NCI-H446 (cell line): ENCODE results near the gene MAP9.
"Not testable (repeated sequence)": the region's sequence is repeated elsewhere in the genome, so short reads cannot be mapped to it uniquely, and the experiment has no call there.

Source experiments
- DNase-seq, 2 experiments: peaks; one replicate each; lab custom pipeline; 2025; lab: John Stamatoyannopoulos, UW

The MAP9 gene

DNA sequence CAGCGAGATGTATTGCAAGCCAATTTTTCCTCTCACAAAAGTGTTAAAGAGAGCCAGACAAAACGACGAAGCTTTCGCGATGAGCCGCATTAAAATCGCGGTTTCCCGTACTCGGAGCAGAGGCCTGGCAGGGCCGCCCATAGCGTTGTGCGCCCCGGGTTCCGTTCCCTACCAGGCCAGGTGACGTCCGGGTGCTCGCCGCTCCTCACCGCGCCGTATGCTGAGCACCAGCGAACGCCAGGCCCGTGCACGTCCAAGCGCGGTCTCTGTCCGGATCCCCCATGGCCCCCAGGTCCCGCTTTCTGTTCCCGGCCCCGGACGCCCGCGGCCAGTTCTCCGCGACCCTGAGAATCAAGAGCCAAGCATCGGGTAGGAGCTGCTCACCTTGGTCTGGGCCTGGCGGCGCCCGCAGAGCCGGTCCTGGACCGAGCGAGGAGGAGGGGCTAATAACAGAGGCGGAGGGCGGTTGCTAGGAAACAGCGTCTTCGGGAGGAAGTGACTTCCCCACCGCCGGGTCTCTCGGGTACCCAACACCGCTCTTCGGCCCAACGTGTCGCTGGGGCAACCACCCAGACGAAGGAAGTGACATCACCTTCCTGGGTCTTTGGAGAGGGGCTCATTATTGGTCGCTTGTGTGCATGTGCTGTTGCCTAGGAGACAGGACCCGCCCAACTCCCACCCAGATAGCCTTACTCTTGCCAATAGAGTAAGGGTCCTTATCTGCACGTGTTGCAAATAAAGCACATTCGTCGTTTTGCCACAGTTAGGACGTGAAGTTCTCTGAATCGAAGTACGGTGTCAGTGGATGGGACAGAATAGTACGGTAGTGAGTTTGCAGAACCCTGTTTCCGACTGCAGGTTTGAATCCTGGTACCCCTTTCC lies at the start of gene MAP9:
MAP9 (minus strand) TSS at position 579 of the 882 bp plus-strand sequence. CDS start 1,115 bp downstream, outside the sequence.
- DNase-seq, result peak; percentile 82 to 95

DNA sequence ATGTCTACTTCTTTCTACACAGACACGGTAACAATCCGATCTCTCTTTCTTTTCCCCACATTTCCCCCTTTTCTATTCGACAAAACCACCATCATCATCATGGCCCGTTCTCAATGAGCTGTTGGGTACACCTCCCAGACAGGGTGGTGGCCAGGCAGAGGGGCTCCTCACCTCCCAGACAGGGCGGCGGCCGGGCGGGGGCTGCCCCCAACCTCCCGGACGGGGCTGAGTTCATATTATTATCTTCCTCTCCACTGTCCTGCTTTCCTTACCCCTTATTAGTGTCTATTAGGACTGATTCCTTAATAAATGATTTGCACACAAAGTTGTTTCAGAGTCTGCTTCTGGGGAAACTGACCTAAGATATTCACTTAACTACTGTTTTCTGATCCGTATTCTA lies 48.0 kb upstream of the MAP9 start:
- DNase-seq, result not testable (repeated sequence)

DNA sequence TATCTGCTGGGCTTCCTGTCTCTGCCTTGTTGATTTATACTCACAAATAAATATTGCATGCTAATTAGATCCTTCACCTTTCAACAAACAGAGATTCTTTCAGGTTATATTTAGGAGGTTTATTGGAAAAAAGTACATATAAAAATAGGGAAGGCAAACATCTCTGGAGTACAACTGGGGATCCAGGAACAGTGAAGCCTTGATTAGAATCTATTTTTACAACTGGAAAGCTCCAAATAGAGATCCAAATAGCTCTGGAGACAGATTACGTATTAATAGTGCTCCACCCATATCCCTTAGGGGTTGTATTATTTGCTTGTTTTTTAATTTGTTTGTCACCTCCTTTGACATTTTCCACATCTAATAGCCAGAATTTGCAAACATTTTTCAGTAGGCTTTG lies 46.9 kb upstream of the MAP9 start:
- DNase-seq, result no peak

DNA sequence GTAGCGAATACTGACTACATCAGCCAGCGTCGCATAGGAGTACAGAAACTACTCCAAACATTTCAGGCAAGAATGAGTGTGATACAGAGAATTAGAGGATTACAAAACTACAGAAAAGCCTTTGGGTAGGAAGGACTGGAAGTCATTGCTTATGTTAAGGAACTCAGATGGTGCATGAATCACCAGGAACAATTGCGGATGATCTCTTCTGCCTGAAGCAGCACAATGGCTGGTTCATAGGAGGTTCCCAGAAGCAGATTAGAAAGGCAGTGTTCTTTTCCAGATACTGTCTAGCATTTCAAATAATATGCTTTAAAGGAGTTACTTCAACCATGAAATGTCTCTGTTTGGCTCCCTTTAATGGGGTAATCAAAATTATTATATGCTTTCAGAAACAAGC lies 42.5 kb upstream of the MAP9 start:
- no peak for DNase-seq

DNA sequence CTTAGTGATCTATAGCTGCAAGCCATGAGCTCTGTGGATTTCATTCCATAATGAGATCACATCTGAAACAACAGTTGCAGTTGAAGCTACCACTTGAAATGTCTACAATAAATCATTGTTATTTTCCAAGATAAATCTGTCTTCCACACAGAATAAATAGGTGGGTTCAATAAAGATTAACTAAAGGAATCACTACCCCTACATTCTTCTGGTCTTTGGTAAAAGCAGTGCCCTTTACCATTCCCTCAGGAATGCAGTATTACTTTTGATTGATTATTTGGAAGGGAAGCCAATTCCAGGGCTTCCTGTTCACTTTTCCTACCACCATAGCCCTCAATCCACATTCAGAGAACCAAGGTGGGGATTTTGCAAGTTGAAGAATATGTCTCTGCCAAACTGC lies 38.9 kb upstream of the MAP9 start:
- DNase-seq, result no peak

DNA sequence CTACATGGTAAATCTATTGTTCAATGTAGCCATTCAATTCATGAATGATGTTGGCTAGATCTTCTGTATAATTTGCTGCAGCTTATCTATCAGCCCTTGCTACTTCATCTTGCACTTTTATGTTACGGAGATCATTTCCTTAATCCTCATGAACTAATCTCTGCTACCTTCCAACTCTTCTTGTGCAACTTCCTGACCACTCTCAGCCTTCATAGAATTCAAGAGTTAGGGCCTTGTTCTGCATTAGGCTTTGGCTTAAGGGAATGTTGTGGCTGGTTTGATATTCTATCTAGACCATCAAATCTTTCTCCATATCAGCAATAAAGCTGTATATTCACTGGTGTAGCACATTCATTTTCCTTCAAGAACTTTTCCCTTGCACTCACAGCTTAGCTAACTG lies 36.7 kb upstream of the MAP9 start:
- no peak for DNase-seq

DNA sequence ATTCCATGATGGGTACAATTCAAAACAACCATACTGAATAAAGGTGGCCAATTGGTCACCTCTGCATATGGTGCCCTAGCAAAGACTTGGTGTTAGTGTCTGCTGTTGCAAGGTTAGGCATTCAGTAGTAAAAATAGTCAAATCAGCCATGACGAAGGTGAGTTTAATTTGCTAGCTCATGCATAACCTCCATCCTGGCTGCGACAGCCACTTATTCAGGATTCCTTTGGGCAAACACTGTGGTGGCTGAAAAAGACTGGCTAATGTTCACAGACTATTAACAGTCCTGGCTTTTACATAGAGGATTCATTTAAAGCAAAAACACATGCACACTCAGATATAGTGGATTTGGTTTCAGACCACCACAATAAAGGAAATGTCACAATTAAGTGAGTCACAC lies 34.8 kb upstream of the MAP9 start:
- DNase-seq, result no peak

DNA sequence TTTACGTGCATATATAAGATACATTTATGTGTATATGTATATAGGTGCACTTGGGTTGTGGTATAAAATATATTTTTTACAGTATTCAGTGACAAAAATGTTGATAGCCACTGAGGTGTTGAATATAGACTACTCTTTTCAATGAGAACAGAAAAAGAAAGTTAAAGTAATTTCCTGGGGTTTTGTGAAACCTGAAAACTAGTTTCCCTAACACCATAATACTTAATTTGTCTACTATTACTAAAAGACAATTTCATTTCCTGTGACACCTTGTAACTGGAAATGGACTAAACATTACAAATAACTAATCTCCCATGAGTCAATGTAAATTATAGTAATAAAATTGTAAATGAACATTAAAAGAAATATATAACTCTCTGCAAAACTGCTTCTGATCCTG lies 32.0 kb upstream of the MAP9 start:
- no peak for DNase-seq

DNA sequence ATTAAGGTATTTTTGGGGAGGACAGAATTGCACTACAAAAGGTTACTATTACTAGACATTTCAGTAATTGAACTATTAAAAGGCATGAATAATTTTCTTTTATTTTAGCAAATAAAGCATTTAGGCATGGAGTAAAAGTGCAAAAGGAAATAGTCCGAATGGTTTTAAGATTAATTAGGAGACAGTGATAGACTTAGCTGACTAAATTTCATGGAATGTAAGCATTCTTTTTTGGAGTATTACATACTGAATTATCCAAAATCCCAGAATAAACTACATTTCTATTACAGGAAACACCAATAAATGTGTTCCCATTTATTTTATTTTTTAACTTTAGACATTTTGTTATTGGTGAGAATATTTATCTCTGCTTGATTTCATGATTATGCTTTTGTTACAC lies 30.7 kb upstream of the MAP9 start:
- DNase-seq, result no peak

DNA sequence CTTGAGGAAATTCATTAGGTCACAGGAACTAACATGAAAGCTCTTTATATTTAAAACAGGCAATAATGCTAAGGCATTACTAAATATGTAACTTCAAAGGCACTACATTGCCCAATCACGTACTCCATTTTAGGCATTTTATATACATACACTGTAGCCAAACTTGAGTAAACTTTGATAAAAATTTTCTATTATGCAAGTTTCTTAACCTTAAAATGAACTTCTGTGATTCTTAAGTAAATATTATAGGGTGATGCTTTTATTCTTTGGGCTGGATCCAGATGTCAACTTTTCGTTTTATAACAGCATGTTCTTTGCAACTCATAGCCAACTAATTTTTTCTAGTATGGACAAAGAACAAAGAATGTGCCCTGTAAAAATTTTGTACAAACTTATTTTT lies 28.3 kb upstream of the MAP9 start:
- DNase-seq, result no peak

DNA sequence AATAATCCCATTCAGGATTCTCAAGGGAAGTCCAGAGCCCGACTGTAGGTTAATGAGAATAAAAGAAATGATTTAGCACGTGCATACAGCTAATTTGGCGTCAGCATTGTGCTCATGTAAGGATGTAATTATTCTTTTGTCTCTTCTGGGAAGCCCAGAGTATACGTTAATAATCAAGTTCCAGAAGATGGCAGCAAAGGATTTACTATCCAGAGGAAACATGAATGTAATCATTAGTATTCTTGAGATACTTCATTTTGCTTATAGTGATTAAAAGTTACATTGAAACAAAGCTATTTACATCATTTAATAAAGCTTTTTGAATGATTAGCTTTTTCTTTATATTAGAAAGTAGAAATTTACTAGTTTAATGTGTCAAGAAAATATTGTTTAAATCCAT lies 27.1 kb upstream of the MAP9 start:
- peak; percentile 47 to 74 for DNase-seq

DNA sequence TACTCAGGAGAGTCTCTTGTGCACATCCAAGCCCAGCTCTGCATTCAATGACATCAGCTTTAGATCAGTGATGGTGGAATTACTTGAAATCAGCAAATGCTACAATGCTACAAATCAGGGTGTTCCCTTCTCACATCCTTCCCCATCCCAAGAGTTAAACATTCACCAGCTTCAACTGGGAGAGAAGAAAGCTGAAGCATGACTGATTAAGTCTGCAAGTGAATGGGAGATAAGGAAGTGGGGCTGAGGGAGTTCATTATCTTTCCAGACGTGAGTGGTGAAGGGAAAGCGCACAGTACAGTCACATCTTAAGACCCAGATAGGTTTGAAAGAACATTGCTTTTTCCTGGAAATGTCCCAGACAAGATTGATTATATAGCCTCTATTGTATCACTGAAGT lies 26.2 kb upstream of the MAP9 start:
- no peak for DNase-seq

DNA sequence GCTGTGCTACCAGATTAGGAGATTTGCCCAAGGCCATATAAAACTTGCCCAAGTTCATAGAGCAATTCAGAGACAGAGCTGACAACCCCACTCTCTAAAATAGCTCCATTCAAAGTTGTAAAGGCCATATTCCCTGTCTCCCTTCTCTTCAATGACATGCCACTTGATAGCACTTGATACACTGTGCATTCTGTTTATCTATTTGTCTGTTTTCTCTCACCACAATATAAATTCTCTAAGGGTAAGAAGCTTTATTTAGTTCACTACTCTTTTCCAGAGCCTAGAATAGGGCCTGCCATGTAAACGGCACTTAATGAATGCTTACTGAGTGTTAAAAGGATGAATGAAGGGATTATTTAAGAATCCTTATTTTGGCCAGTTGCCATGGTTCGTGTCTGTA lies 24.1 kb upstream of the MAP9 start:
- no peak for DNase-seq

DNA sequence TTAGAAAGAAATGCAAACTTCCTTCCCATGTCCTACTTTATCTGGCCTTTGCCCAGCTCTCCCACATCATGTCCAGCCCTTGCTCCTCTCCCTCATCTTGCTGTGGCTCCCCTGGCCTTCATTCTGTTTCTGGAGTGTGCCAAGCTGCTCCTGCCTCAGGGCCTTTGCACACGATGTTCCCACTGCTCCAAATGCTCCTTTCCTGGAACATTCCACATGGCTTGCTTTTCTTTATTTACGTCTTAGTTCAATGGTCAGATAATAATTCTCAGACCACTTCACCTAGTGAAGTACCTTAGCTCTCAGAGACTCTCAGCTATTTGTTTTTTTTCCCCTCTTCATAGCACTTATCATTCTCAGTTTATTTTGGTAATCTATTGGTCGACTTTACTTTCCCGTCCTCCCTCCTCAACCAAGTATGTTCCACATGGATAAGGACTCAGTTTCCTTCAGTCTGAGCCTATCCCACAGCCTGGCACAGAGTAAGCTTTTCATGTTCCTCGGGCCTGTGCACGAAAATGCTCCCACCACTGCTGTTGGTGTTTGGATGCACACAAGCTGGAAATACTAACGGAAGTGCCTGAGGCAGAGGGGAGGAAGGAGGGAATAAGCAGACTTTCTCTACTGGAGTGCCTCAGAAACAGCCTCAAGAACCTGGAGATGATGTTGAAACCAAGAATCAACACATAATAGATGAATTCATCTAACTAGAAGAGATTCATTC lies 23.4 kb upstream of the MAP9 start:
- no peak for DNase-seq

DNA sequence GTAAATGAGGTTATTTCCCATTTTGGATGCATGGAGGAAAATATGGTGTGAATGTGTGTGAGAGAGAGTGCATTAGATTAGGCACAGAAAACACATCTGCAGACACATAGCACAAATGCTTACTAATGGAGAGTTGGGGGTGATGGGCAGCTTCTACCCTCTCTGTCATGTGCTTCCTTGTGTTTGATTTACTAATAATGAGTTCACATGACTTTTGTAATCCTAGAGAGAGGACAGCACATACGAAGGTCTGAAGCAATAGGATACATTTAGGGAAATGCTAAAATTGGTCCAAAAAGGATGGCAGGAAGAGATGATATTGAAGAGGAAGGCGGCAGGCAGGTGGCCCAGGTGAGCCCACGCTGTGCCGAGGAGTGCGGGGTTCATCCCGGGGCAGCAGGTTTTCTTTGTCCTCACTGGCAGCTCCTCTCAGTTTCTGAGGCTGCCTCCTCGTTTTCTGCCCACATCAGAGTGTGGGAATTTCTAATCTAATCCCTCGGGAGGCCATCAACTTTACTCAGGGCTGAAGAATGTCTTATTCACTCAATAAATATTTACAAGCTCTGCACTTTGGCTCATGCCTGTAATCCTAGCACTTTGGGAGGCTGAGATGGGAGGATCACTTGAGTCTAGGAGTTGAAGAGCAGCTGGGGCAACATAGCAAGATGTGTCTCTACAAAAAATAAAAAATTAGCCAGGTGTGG lies 15.9 kb upstream of the MAP9 start:
- DNase-seq, result no peak

DNA sequence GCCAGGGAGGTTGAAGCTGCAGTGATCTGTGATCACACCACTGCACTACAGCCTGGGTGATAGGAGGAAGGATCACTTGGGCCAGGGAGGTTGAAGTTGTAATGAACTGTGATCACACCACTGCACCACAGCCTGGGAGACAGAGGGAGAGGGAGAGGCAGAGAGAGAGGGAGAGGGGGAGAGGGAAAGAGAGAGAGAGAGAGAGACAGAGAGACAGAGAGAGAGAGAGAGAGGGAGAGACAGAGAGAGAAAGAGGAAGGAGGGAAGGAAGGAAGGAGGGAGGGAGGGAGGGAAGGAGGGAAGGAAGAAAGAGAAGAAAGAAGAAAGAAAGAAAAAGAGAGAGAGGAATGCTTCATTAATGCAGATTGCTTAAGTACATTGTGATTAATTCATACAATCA lies 15.2 kb upstream of the MAP9 start:
- no peak for DNase-seq

DNA sequence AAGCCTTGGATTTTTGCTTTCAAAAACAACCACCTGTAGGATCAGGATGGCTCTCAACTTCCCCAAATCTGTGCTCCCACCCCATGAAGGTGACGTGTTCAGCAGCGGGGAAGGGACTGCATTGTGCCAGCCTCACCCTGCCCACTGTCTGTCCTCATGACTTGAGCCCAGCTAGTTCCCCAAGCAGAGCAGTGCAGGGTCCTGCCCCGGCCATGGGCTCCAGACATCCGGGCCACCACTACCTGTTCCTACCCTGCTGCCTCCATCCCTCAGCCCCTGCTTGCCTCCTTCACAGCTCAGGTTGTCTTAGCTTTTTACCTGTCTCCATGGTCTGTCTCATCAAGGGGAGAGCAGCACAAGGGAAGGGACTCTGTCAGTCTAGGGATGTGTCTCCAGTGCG lies 11.4 kb upstream of the MAP9 start:
- no peak for DNase-seq

DNA sequence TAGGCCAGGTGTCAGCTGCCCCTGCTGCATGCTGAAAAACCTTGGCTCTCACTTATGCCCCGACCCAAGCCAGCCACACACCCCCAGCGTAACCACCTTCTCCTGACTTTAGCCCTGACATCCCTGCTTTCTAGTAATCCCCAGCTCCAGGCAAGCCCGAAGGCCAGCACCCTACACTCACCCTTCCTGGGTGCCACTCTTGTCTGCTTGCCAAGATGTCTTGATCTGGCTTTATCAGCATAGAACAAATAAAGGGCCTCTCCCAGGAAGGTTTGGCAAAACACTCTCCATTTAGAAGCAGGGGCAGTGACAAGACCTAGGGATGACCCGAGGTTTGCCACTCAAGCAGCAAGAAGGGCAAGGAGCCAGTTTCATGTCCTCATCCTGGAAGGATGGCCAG lies 6.8 kb upstream of the MAP9 start:
- no peak for DNase-seq

DNA sequence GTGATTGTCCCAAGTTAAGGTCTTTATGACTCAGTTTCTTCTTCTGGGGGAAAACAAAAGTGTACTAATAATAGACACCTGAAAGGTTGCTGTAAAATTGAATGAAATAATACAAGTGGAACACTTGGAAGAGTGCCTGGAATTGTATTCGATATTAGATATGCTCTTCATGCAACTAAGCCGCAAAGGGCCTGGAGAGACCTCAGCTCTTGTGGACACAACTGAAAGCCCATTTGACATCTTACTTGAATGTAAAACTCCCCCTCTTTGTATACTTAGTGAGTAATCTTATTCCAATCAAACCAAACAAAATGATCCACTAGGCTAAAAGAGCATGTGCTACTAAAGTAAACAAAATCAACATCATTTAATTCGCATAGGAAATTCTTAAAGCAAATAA lies 511 bp upstream of the MAP9 start:
- DNase-seq, result peak in 1 of 2 experiments; percentile 25

DNA sequence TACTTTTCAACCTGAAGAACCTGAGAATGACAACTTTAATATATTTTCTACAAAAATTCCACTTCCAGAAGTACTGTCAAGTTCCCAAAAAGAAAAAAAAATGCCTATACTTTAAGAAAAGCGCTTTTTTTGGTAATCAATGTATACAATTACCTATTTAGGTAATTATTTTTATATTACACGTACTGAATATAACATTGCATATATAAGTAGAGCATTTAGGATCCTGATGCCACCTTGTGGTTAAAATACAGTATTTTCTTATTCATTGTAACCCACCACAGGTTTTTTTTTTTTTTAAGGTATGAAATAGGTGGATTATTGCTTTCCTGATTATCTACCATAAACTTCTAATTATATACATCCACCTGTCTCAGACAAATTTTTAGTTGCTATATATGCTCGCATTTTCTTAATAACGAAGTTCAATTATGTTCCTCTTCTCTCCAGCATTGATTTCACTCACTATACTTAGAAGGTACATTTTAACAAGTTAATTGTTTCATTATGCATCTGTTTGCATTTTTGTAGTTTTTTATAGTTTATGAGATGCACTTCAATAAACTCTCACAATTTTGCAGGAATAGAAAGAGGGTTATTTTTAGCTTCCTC lies 5.2 kb downstream of the MAP9 start:
- peak in 1 of 2 experiments; percentile 26 for DNase-seq

DNA sequence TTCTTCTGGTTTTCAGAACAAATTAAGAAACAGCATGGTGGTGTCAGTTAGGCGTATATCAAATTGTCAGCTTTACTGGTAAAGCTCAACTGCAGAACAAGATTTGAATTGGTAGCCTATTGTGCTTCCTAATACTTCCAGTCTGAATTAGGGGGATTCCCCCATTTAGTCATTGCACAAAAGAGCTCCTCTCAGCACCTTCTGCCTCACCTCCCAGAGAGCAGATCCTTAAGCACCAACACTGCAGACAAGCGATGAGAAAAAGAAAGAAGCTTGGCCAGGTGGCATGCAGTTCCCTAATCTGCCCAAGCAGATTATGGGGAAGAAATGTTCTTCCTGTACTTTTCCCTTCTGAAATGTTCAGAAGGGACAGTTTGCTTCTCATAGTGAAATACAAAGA lies 9.2 kb downstream of the MAP9 start:
- DNase-seq, result no peak

DNA sequence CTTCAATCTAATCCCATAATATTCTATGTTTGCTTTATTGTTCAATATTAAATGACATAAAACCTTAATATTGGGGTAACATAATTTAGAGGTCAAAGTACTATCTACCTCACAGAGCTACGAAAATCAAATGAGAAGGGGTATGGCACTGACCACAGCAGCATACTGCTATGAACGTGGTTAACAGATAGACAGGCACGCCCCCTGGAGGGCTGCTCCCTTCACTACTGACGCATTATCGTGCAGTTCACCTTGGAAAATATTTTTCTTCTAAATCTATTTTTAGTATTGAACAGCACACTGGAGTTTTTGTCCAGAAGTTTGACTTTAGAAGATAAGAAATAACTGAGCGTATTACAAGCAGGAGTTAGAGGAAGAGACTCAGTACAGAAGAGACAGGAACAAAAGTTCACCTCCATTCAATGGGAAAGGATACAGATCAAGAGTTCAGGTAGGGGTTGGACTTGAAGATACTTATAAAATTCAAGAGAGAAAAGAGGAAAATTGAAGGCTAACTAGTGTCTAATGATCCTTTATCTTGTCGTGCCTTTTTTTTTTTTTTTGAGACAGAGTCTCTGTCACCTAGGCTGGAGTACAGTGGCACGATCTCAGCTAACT lies 22.7 kb downstream of the MAP9 start:
- peak in 1 of 2 experiments; percentile 52 for DNase-seq
